Left cardiac atrium (tissue), 4 donors: ENCODE results near the gene YAP1. TPM values are rescaled to one million over a fixed set of nuclear protein-coding genes. Genes with fewer than 3 reads are reported as not detected.
A peak's percentile ranks its signal among the peaks of the same experiment; 100 is the strongest.

Experiments used
- ATAC-seq, 2 donors: fragments of 200-7000 bp; cut with Tn5 transposase; one replicate each; pipeline ENCODE4 v1.9.1; 2020; ENCODE audit warnings: mild to moderate bottlenecking in 2 of 2, moderate library complexity in 2 of 2
- DNase-seq: peaks from one replicate; pipeline ENCODE4 v3.0.0-alpha.2; 2020
- intact Hi-C, 2 donors: fragments of 100-400 bp; cut with DNase I; formaldehyde crosslinking; loops; one replicate each; pipeline versions ENCODE4 v1.14.1 to v1.15.1; 2022 to 2023
- total RNA-seq, 2 donors: library from RNA; stranded (reverse); fragmentation: NEBNext Ultra II Directional; extraction: Animal tissue kit (Norgen Biotek cat#: 25700); gene quantifications; one replicate each; pipeline ENCODE4 v1.2.1, GENCODE V29; 2021
- donor health status: DM: no; HTN: yes; CAD: no.
- donor health status: DM: no; HTN: yes; CAD: no; lungs with severe emphysema.
- donor health status: DM: yes; HTN: yes; CAD: no.
- donor health status: Dilated cardiomyopathy.

Gene YAP1
- total RNA-seq, 2 donors from 2014 or later = 59.1 to 67.5 TPM

DNA sequence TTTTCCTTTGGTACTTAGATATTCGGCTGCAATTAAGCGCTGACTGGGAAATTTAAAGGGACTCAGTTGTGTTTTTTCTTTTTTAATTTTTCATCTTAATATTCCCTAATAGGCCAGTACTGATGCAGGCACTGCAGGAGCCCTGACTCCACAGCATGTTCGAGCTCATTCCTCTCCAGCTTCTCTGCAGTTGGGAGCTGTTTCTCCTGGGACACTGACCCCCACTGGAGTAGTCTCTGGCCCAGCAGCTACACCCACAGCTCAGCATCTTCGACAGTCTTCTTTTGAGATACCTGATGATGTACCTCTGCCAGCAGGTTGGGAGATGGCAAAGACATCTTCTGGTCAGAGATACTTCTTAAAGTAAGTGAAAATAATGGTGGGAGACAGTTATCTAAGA is 3.8 kb downstream of the YAP1 start:
- no peak for DNase-seq
- intact Hi-C loops = loop anchor here in 1 of 2 donors (5.0 to 10.0 kb wide), 2 partner anchors 113 to 151 kb away; no protein-coding TSS in a partner anchor
- no peak for ATAC-seq

DNA sequence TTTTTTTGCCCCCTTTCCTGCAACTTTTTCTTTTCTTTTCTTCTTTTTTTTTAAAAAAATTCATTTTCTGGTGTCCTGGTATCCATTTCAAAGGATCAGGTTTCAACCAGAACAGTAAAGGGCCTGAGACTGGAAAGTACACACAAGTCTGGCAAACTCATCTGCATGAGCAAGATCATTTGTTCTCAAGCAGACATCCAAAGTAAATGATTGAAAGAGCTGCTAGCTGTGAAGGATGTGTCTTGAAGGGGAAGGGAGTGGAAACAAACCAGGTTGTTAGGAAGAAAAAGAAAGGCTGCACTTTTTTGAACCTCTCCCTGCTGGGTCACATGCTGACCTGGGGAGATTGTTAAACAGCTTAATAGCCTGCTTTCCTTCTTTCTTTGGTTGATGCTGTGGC is 5.3 kb downstream of the YAP1 start:
- DNase-seq = no peak
- intact Hi-C loops = loop anchor here in 1 of 2 donors (10.0 kb wide), 1 partner anchor 149 kb away; no protein-coding TSS in a partner anchor
- no peak for ATAC-seq

DNA sequence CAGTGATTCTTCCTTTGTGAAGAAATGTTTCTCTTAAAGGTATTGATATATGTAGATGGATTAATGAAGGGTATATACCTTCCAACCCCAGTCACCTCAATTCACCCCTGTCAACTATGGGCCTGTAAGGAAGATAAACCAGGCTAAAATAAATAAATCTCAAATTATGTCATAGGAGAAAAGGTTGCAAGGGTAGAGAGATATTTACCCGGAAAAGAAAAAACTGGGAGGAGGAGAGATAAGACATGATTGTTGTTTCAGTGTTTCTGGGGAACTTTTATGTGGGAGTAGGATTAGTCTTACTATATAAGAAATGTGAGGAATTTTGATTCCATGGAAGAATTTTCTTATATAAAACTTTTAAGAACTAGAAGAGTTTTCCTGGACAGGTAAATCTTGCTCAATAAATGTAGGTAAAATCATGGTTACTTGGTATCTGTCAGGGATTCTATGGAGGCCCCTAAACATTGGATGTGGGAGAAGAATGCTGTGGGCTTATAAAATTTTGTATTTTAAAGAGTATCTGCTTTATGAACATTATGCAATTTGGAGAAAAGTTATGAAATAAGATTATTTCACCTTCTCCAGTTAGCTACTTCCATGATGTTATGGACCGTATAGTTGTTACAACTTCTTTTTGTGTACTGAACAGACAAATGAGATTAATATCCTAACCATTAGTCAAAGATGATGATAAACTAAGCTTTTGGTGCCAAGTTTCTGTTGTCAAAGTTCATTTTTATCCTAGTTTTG is 6.4 kb downstream of the YAP1 start:
- intact Hi-C loops = loop anchor here in 1 of 2 donors (10.0 kb wide), 1 partner anchor 148 kb away; no protein-coding TSS in a partner anchor

DNA sequence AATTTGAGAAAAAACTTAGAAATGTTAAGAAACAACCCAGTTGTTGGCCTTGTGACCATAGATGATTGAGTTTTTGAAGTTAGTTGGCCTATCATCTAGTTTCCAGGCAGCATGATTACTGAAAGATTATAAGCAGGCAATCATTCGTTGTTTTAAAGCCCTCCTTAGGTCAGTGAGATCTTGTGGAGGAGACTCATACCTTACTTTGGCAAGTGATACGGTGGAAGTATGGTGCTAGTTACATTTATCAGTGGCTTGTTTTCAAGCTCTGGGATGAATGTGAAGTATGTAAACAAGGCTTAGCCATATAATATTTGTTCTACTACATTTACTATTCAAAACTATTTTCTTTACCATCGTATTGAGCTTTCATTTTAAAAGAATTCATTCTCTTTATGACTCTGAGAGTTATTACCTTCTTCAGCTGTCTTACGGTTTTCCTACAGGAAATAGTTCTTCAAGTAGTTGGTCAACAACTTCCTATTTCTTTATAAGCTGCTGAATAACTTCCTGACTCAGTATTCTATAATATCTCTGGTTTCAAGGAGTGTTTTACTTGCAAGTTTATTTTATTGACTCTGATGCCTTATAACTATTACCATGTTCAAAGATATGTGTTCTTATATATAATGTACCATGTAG is 7.3 kb downstream of the YAP1 start:
- DNase-seq = no peak
- intact Hi-C loops = loop anchor here in 1 of 2 donors (10.0 kb wide), 1 partner anchor 147 kb away; no protein-coding TSS in a partner anchor
- ATAC-seq = no peak

More for the DNA sequence above, 6.4 kb downstream of the YAP1 start:
- DNase-seq (no peak), ATAC-seq (peak in 1 of 2 donors; percentile 26)

DNA sequence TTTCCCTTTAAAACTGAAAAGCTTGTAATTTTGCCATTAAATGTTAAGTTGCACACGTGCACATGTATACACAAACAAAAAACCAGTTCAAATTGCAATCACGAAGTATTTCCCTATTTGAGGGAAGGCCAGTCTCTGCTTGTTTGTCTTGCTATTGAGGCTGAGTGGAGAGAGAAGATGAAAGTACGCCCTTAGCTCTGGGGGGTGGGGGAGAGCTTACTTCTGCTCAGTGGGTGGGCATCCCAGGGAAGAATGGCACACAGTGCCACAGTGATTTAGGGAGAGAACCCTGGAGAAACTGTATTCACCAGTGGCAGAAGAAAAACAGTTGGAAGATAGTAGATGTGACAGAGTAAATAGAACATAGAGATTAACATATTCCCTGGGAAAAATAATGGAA is 8.7 kb downstream of the YAP1 start:
- ATAC-seq = no peak
- no peak for DNase-seq
- intact Hi-C loops = loop anchor here in 1 of 2 donors (10.0 kb wide), 1 partner anchor 146 kb away; no protein-coding TSS in a partner anchor

DNA sequence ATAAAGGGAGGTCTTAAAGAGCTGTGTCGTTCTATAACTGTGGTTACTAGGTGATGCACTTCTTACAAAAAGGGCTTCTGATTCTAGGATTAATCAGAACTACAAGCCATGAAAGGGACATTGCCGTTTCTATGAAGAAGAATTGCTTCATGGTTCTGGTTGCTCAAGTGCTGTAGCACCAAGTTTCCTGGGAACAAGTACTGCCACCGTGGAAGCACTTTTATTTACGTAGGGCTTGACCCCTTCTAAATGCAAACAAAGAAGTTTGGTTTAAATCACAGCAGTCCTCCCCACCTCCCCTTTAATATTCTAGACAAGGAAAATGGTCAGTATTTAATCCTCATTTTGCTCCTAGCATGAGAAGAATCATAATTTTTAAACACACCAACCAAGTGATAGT is 9.8 kb downstream of the YAP1 start:
- no peak for DNase-seq
- intact Hi-C loops = loop anchor here in 1 of 2 donors (10.0 kb wide), 1 partner anchor 145 kb away; no protein-coding TSS in a partner anchor
- peak in 1 of 2 donors; percentile 27 for ATAC-seq

DNA sequence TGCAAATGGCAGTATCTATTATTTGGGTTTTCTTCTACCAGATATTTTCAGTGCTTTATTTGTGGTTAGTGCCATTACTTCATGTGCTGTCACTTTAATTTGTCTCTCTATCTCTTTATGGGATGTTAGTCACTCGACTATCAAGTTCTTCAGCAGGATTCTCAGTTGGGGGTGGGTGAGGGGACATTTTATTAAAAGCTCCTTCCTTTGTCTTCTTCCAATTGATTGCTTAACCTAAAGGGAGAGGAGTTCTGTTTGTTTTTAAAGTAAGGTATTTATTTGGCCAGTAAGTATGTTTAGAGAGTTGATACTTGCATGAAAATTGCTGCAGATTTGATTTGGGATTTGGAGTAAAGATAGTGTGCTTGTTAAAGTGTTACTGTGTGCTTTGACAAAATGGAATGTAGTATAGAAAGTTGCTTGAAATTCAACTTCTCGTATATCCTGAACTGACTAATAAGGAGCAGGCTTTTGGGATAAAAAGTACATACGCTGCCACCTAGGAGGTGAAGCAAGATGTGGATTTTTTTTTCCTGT is 10.3 kb downstream of the YAP1 start:
- DNase-seq (no peak), ATAC-seq (no peak)
- intact Hi-C loops = no loop called here

DNA sequence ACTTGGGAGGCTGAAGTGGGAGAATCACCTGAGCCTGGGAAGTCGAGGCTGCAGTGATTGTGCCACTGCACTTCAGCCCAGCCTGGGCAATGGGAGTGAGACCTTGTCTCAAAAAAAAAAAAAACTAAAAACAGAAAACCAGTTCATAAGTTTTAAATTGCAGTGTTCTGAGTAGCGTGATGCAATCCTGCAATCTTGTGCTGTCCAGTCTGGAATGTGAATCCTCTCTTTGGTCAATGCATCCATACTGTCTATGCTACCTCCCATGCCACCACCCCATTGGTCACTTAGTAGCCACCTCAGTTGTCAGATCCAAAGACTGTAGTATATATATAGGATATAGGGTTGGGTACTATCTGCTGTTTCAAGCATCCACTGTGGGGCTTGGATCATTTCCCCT is 11.1 kb downstream of the YAP1 start:
- no peak for DNase-seq
- no peak for ATAC-seq
- intact Hi-C loops = no loop called here

DNA sequence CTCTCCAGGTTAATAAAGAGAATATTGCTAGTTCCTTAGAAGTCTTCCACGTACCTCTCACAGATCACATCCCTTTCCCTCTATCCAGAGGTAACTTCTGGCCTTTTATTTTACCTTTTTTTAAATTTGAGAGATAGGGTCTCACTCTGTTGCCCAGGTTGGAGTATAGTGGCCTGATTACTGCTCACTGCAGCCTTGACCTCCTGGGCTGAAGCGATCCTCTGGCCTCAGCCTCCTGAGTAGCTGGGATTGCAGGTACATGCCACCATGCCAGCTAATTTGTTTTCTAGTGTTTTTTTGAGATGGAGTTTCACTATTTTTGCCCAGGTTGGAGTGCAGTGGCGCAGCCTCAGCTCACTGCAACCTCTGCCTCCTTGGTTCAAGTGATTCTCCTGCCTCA is 24.4 kb downstream of the YAP1 start:
- ATAC-seq = no peak
- DNase-seq = no peak
- intact Hi-C loops = no loop called here

DNA sequence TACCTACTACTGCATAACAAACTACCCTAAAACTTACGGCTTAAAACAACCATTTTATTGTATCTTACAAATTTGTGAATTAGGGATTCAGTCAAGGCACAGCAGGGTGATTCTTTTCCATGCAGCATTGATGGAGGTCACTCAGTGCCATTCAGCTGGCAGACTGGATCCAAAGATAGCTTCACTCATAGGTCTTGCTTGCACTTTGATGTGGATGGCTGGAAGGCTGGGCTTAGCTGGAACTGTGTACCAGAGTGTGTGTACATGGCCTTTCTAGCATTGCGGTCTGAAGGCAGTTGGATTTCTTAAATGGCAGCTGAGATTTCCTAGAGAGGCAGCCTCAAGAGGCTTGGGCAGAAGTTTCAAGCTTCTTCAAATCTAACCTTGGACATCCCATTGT is 25.0 kb downstream of the YAP1 start:
- no peak for DNase-seq
- ATAC-seq = no peak
- intact Hi-C loops = no loop called here

DNA sequence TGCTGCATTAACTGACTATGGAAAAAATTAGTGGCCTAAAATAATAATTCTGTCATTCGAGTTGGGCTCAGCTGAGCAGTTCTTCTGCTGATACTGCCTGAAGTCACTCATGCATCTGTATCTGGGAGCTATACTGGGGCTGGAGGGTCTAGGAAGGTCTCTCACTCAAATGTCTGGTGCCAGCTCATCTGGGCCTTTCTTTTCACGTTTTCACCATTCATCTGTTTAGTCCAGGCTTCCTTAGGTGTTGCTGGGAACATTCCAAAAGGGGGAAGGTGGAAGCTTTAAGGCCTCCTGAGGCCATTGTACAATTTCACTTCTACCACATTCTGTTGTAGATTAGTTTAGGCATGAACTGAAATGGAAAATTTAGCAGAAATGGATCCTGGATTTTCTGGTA is 28.0 kb downstream of the YAP1 start:
- ATAC-seq (no peak), DNase-seq (no peak)
- intact Hi-C loops = no loop called here

DNA sequence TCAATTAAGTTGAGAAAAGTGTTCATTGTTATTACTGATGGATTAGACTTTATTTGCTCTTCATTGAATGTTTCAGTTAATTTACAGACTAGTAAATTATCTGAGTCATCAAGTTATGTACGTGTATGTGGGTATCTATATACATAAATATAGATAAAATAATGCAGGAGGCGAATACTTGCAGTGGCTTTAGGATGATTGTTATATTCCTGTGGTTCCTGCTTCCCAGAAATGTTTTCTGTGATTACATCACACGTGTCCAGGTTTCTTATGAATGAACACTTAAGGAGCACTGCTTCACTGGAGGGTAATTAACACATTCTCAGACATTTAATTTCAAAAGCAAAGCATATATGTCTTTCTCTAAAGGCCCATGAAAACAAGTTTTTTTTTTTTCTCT is 28.4 kb downstream of the YAP1 start:
- peak in 1 of 2 donors; percentile 33 for ATAC-seq
- intact Hi-C loops = no loop called here
- no peak for DNase-seq

DNA sequence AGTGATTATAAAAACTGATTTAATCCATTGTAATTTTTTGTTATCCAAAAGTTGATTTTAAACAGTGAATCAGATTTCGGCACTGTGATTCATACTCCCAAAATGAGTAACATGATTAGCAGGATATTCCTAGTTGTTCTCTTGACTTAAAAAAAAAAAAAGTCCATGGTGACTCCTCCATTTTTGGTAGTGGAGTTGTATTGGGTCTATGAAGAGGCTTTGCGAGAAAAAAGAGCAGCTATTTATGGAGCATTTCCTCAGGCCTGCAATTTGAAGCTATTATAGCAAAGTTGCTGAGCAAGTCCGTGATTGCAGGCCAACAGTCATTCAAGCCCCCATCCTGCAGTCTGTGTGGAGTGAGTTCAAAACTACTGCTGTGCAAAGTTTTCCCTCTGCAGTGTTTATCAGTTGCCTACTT is 28.8 kb downstream of the YAP1 start:
- no peak for DNase-seq
- intact Hi-C loops = no loop called here
- ATAC-seq = peak; percentile 84 to 92

DNA sequence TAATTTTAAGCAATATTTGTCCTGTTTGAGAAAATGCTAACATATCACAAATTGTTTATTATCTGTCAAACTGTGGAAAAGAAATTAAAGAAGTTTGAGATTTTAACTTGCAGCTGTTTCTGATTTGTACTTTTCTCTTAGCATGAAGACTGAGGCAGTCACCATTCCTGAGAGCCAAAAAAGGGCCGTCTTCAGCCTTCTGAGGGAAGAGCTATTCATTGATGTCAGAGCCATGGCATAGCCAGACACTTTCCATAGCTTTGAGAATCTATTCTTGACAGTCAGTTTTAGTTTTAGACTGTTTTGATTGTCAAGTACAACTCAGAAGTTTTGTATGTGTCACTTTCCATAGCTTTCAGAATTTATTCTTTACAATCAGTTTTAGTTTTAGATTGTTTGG is 32.1 kb downstream of the YAP1 start:
- intact Hi-C loops = no loop called here
- no peak for ATAC-seq
- DNase-seq = no peak

DNA sequence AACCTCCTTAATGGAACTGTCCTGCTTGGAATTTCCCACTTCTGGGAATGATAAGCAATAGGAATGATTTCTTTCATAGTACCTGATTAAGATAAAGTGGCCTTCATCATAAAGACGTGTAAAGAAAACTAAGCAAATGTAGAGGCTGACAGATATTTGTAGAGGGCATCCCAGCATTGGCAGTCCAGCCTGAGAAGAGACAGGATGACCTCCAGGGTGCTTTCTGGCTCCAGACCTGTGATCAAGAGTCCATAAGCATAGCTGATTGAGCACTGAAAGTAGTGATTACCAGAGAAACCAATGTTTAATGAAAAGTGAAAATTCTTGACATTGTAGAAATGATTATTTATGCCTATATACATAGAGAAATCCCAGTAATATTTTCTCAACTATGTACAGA is 33.6 kb downstream of the YAP1 start:
- ATAC-seq (no peak), DNase-seq (no peak)
- intact Hi-C loops = no loop called here

DNA sequence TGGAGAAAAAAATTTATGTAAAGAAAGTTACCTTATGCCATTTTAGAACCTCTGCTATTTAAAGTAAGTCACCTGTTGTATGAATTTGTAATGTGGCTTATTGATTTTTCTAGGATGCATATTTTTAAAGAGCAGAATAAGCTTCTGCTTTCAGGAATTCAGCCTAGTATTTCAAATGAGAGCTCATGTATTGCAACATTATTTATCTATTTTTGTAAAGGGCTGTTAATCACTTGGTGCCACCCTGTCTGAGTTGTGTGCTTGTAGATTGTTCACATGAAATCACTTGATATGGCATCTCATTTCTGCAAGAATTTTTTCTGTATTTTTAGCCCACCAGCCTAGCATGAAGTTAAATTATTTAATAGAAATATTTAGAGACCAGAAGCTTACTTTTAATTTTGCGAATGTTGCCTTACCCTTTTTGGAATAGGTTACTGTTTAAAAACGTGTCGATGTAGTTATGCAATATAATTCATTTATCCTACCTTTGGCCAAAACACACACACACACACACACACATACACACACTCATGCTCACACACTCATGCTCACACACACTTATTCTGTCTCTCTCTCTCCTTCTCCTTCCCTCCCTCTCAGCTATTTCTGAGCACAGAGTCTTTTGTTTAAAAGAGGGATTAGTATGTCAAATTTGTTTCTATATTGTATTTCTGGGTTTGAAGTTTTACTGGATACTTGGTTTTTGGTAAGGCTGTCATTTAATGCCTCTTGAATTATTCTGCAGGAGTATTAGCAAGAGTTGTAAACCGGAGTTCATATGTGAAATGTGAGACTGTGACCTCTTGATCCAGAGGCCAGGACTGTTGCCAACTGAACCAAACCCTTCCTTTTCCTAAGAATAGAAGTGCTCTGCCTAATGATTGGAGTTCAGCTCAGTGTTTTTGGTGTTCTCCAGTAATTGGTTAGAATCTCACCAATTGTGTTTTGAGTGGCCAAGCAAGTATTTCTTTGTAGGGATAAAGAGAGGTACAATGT is 34.4 kb downstream of the YAP1 start:
- DNase-seq = peak; percentile 62
- ATAC-seq = peak; percentile 71 to 79

DNA sequence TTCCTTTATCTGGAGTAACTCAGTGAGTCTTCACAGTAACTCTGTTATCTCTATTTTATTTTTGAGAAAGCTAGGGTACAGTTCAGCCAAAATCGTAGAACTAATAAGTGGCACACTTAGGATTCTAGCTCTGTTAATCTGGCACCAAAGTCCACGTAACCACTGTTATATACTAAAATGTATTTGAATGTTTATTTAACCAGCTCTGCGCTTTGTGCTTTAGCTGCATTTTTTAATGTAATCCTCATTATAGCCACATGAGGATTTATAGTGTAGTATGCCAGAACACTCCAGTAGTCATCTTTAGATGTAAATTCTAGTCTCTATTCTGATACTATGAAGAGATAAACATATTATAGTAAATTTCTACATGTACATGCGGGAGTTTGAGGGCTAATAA is 36.8 kb downstream of the YAP1 start:
- no peak for DNase-seq
- intact Hi-C loops = no loop called here
- ATAC-seq = no peak

More for the DNA sequence above, 34.4 kb downstream of the YAP1 start:
- intact Hi-C loops = no loop called here

DNA sequence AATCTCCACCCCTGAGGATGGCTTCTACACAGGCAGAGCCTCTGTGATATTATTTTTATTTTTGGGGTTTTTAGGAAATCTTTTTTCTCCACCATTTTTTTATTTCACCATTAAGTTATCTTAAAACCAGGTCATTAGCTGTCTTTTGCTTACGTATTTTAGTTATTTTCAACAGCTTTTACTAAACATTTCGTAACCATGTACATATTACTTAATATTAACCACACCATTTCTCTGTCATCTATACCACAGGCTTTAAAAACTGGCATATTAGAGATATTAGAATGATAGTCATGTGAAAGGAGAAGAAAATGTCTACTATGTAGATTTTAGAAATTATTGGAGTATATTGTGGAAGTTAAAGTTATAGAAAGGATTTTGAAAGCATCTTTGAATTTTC is 37.4 kb downstream of the YAP1 start:
- no peak for DNase-seq
- intact Hi-C loops = no loop called here
- ATAC-seq = no peak

DNA sequence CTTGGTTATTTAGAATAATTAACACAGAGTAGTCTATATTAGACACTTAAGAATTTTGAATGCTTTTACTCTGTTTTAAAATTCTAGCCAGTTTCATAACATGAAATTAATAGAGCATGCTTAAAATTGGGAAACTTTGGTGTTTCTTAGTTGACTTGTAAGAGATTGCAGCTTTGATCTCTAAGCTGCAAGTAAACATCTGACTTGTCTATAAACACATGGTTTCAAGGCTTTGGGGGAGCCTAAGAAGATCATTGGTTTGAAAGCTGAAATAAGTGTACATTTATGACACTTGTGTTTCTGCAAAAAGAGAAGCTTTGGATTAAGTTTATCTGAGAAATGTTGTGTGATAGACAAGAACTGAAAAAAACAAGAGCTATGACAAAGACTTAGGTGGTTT is 37.8 kb downstream of the YAP1 start:
- ATAC-seq (no peak), DNase-seq (no peak)
- intact Hi-C loops = no loop called here
